Tibial artery (tissue), 4 donors: ENCODE data around the gene CTXND2.
"Not testable (repeated sequence)": the region's sequence is repeated elsewhere in the genome, so short reads cannot be mapped to it uniquely, and the experiment has no call there.

ENCODE experiments used
- DNase-seq, 2 donors: peaks; one replicate each; pipeline ENCODE4 v3.0.0-alpha.2; 2019
- H3K27ac ChIP-seq, 2 donors: fragments of 200-600 bp; sonication (generic) in 1 of 2; 1 replicate in 1 of 2; 2 replicates in 1 of 2; pipeline ENCODE4 v1.5.1; 2018 to 2019; ENCODE audit warnings: mild to moderate bottlenecking in 1 of 2
- H3K27me3 ChIP-seq, 2 donors: fragments of 200-600 bp; sonication (generic) in 1 of 2; one replicate each; pipeline versions ENCODE4 v1.5.1 to v1.6.0; 2016 to 2019
- H3K36me3 ChIP-seq, 3 donors: fragments of 200-600 bp; sonication (generic) in 2 of 3; one replicate each; pipeline ENCODE4 v1.5.1; 2016 to 2019; ENCODE audit warnings: mild to moderate bottlenecking in 2 of 3
- H3K4me1 ChIP-seq, 4 donors: fragments of 200-600 bp; sonication (generic) in 2 of 4; 1 replicate in 3 of 4; 2 replicates in 1 of 4; pipeline ENCODE4 v1.5.1; 2016 to 2019
- H3K4me3 ChIP-seq, 2 donors: fragments of 200-600 bp; sonication (generic) in 1 of 2; 1 replicate in 1 of 2; 2 replicates in 1 of 2; pipeline ENCODE4 v1.5.1; 2018 to 2019; ENCODE audit warnings: mild to moderate bottlenecking in 2 of 2
- H3K9me3 ChIP-seq, 3 donors: fragments of 200-600 bp; sonication (generic) in 1 of 3; one replicate each; pipeline ENCODE4 v1.5.1; 2016 to 2019
- intact Hi-C: fragments of 100-400 bp; cut with DNase I; formaldehyde crosslinking; loops from one replicate; pipeline ENCODE4 v1.15.0; 2023; ENCODE audit warnings: low total_unique reads
- TF ChIP-seq, protein P1 (sequence below), 2 experiments: fragments of 200-600 bp in 1 of 2; fragments of 450-650 bp in 1 of 2; IDR thresholded peaks; one replicate each; pipeline ENCODE4 v1.5.1; 2017 to 2019; ENCODE audit warnings: antibody characterized with exemption in 2 of 2, mild to moderate bottlenecking in 1 of 2, moderate library complexity in 1 of 2

The CTXND2 gene

DNA sequence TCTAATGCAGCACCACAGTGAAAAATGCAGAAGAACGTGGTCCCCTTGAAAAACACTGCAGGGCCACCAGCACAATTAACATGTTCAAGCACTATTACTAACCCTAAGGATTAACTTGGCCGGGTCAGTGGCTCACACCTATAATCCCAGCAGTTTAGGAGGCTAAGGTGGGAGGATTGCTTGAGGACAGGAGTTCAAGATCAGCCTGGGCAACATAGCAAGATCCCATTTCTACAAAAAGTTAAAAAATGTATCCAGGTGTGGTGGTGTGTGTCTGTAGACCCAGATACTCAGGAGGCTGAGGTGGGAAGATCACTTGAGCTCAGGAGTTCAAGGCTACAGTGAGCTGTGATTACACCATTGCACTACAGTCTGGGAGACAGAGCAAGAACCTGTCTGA is 13.4 kb upstream of the CTXND2 start:
- DNase-seq: no peak
- peaks cover 0 to 8% (median 3%) of the 10 kb centered on the region in 3 donors for H3K36me3 ChIP-seq
- no peaks in the 10 kb centered on the region for H3K27me3 ChIP-seq
- H3K27ac ChIP-seq: no peak overlapping the region
- intact Hi-C loops: no loop called here
- TF ChIP-seq, protein P1, sequence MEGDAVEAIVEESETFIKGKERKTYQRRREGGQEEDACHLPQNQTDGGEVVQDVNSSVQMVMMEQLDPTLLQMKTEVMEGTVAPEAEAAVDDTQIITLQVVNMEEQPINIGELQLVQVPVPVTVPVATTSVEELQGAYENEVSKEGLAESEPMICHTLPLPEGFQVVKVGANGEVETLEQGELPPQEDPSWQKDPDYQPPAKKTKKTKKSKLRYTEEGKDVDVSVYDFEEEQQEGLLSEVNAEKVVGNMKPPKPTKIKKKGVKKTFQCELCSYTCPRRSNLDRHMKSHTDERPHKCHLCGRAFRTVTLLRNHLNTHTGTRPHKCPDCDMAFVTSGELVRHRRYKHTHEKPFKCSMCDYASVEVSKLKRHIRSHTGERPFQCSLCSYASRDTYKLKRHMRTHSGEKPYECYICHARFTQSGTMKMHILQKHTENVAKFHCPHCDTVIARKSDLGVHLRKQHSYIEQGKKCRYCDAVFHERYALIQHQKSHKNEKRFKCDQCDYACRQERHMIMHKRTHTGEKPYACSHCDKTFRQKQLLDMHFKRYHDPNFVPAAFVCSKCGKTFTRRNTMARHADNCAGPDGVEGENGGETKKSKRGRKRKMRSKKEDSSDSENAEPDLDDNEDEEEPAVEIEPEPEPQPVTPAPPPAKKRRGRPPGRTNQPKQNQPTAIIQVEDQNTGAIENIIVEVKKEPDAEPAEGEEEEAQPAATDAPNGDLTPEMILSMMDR (IDR thresholded peaks at IDR 0.05): no peak
- peaks cover 0 to 30% (median 11%) of the 10 kb centered on the region in 4 donors for H3K4me1 ChIP-seq
- no peaks in the 10 kb centered on the region for H3K9me3 ChIP-seq
- H3K4me3 ChIP-seq: no peak overlapping the region

DNA sequence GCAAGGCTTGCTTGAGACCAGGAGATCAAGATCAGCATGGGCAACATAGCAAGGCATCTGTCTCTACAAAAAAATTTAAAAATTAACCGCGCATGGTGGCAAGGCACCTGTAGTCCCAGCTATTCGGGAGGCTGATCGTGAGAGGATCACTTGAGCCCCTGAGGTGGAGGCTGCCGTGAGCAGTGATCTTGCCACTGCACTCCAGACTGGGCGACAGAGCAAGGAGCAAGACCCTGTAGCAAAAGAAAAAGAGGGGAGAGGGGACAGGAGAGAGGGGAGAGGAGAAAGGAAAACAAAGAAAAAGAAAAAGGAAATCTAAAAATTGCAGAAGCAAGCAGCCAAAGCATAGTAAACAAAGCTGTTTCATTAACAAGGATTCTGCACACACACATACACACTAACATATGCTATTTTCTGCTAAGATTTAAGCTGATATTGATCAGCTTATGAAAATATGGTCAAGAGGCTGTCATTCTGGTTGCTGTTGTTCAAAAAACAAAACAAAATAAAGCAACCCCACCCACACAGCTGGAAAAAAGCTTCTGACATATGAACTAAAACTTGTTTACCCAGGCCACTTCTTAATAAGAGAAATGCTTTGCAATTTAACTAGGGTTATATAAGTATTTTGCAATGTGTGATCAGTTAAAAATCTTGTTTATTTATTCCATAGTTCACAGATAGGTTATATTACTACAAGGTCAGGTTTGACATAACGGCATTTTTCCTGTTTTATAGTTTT is 12.3 kb upstream of the CTXND2 start:
- peaks cover 0 to 30% (median 11%) of the 10 kb centered on the region in 4 donors for H3K4me1 ChIP-seq
- peak overlapping the region; percentile 97 to 99 for H3K27ac ChIP-seq
- no peak for DNase-seq
- TF ChIP-seq, protein P1 (IDR thresholded peaks at IDR 0.05): no peak
- no peaks in the 10 kb centered on the region for H3K9me3 ChIP-seq
- intact Hi-C loops: loop anchor here (2.0 kb wide), 1 partner anchor 104 kb away; no protein-coding TSS in a partner anchor
- no peaks in the 10 kb centered on the region for H3K27me3 ChIP-seq
- no peaks in the 10 kb centered on the region for H3K36me3 ChIP-seq
- H3K4me3 ChIP-seq: peak overlapping the region; percentile 80 to 95

DNA sequence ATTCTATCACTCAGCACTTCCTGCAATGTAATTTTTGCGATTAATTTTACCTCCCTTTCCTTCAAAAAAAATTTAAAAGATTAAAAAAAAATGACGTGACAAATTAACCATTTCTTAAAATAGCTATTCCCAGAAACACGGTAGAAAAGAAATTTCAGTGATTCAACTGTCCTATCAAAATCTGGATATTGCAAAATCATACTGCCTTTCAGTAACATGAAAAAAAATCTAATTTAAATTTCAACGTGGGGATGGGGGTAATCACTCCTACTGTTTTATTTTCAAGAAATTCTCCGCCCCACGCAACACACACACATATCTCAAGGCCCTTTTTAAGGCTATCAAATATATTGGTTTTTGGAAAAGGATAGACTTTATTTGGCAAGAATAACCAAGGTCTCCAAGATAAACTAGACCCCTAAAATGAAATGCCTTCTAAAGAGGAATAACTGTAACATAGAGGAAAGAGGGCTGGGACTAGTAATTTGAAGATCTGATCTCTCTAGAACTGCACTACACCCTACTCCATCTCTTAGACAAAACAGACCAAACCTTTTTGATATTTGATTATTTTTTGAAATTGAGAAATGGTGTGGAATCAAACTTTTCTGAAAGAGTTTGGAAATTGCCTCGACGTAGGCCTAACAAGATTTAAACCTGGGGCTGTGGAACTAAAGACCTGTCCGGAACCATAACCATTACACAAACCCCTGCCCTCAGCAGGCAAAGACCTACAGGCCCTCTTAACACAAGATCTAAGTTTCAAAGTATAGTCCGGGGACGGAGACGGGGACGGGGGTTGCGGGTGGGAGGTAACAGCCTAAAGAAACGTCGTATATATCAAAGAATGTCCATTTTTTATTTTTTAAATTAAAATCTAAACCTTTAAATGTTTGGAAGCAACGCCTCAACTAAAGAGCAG is 11.5 kb upstream of the CTXND2 start:
- Histone ChIP-seq H3K27me3 (no peaks in the 10 kb centered on the region), H3K27ac (peak overlapping the region; percentile 97 to 99), H3K36me3 (no peaks in the 10 kb centered on the region), H3K4me1 (peaks cover 0 to 27% (median 11%) of the 10 kb centered on the region in 4 donors), H3K4me3 (peak overlapping the region; percentile 80 to 95), H3K9me3 (no peaks in the 10 kb centered on the region)
- DNase-seq: peak in 1 of 2 donors; percentile 28
- TF ChIP-seq, protein P1 (IDR thresholded peaks at IDR 0.05): no peak
- intact Hi-C loops: loop anchor here (2.0 kb wide), 1 partner anchor 103 kb away; no protein-coding TSS in a partner anchor

DNA sequence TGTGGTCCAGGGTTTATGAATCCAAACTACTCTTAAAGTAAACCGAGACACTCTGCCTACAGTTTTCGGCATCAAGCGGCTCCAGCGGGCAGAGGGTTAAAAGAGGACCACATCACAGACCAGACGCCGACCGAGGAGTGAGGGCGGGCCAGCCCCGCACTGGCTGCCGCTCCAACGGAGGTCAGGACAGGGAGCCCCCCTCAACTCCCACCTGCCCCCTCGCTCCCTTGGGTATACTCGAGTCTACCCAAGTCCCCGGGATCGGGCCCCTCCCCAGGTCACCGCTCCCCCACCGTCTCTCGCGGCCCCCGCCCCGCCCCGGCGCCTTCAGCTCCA is 10.8 kb upstream of the CTXND2 start:
- TF ChIP-seq, protein P1 (IDR thresholded peaks at IDR 0.05): no peak

DNA sequence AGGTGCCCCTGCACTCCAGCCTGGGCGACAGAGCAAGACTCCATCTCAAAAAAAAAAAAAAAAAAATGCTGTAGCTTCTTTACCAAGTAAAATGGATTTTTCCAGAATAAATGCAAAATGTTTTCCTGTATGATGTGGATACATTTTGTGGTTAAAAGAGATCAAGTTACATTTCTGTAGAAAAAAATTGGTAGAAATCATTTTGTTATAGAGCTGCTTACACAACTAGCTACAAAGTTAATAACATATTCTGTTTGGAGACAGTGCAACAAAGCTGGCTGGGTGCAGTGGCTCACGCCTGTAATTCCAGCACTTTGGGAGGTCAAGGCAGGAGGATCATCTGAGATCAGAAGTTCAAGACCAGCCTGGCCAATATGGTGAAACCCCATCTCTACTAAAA is 8.0 kb upstream of the CTXND2 start:
- intact Hi-C loops, H3K27ac ChIP-seq, DNase-seq, H3K27me3 ChIP-seq, H3K36me3 ChIP-seq, H3K4me3 ChIP-seq, H3K9me3 ChIP-seq: not testable (repeated sequence)
- H3K4me1 ChIP-seq: peaks cover 0 to 14% (median 5%) of the 10 kb centered on the region in 4 donors

More for the DNA sequence above, 10.8 kb upstream of the CTXND2 start:
- H3K9me3 ChIP-seq: no peaks in the 10 kb centered on the region
- H3K4me3 ChIP-seq: peak overlapping the region; percentile 80 to 95
- H3K36me3 ChIP-seq: no peaks in the 10 kb centered on the region
- H3K27me3 ChIP-seq: no peaks in the 10 kb centered on the region
- intact Hi-C loops: no loop called here
- peak in 1 of 2 donors; percentile 63 for DNase-seq
- peak overlapping the region; percentile 97 to 99 for H3K27ac ChIP-seq
- H3K4me1 ChIP-seq: peaks cover 0 to 24% (median 9%) of the 10 kb centered on the region in 4 donors
